OCI-LY7 (cell line): ENCODE measurements around the gene STK11IP. TPM values are rescaled to one million over a fixed set of nuclear protein-coding genes. Genes with fewer than 3 reads are reported as not detected.

ENCODE experiments used
- BruUV-seq: library from RNA; stranded (reverse); fragments of 400-500 nt; replicated peaks from 2 replicates; lab custom pipeline; 2021; lab: Mats Ljungman, UMichigan
- CTCF ChIA-PET: fragments of 300-600 bp; sonication (Branson Sonifier 250); formaldehyde crosslinking; loops from one replicate; lab custom pipeline; 2022; ENCODE audit warnings: antibody characterized with exemption; ENCODE audit not compliant: unreplicated experiment; lab: Charles Lee
- POLR2A ChIA-PET: fragments of 300-600 bp; sonication (Branson Sonifier 250); formaldehyde crosslinking; loops from one replicate; lab custom pipeline; 2022; ENCODE audit warnings: antibody characterized with exemption; lab: Charles Lee
- DNase-seq: peaks from one replicate; pipeline ENCODE4 v3.0.0-alpha.2; 2015; ENCODE audit warnings: low spot score
- H2AFZ ChIP-seq: fragments of 200-600 bp; sonication (generic), shearing (Covaris generic); 2 replicates; pipeline ENCODE4 v1.6.1; 2014; ENCODE audit warnings: mild to moderate bottlenecking, antibody characterized with exemption, low read length, moderate library complexity
- H3K27ac ChIP-seq: fragments of 200-600 bp; sonication (generic); 2 replicates; pipeline ENCODE4 v1.5.1; 2014; ENCODE audit warnings: mixed run types, low read depth, mild to moderate bottlenecking, moderate library complexity, low read length, inconsistent platforms; ENCODE audit not compliant: poor library complexity, severe bottlenecking
- H3K36me3 ChIP-seq: fragments of 200-600 bp; sonication (generic); 2 replicates; pipeline ENCODE4 v1.6.1; 2014; ENCODE audit warnings: mild to moderate bottlenecking, antibody characterized with exemption, low read length, moderate library complexity, mixed read lengths; ENCODE audit not compliant: insufficient read depth
- H3K4me1 ChIP-seq: fragments of 200-600 bp; sonication (generic); 2 replicates; pipeline ENCODE4 v1.5.1; 2014; ENCODE audit warnings: mild to moderate bottlenecking, low read length; ENCODE audit not compliant: insufficient read depth, poor library complexity, severe bottlenecking
- H3K4me2 ChIP-seq: fragments of 200-600 bp; sonication (generic); 2 replicates; pipeline ENCODE4 v1.6.1; 2014; ENCODE audit warnings: mild to moderate bottlenecking, low read length
- H3K4me3 ChIP-seq: fragments of 200-600 bp; sonication (generic); 2 replicates; pipeline ENCODE4 v1.5.1; 2014; ENCODE audit warnings: mild to moderate bottlenecking, low read depth, low read length; ENCODE audit not compliant: poor library complexity, severe bottlenecking
- H3K79me2 ChIP-seq: fragments of 200-600 bp; sonication (generic); 2 replicates; pipeline ENCODE4 v1.6.1; 2016; ENCODE audit warnings: low read depth, mild to moderate bottlenecking, low read length, moderate library complexity, mixed read lengths; ENCODE audit not compliant: insufficient read depth
- H3K9me2 ChIP-seq: fragments of 200-600 bp; sonication (generic); 2 replicates; pipeline ENCODE4 v1.6.1; 2016; ENCODE audit warnings: mild to moderate bottlenecking, low read length, mixed read lengths; ENCODE audit not compliant: insufficient read depth
- H3K9me3 ChIP-seq: fragments of 200-600 bp; sonication (generic); 2 replicates; pipeline ENCODE4 v1.6.1; 2014; ENCODE audit warnings: mild to moderate bottlenecking, mixed run types, low read length, mixed read lengths
- H4K20me1 ChIP-seq: fragments of 200-600 bp; sonication (generic); 2 replicates; pipeline ENCODE4 v1.6.1; 2014; ENCODE audit warnings: mild to moderate bottlenecking, antibody characterized with exemption, low read length, moderate library complexity, mixed read lengths; ENCODE audit not compliant: insufficient read depth
- EZH2phosphoT487 ChIP-seq: fragments of 200-600 bp; sonication (generic); IDR thresholded peaks from 2 replicates; pipeline ENCODE4 v1.6.1; 2018; ENCODE audit warnings: low read depth, borderline replicate concordance, mild to moderate bottlenecking, mixed run types, antibody characterized with exemption, low read length, moderate library complexity, mixed read lengths
- intact Hi-C: fragments of 100-400 bp; cut with micrococcal nuclease; formaldehyde crosslinking; loops from one replicate; pipeline ENCODE4 v1.10.0; 2022; ENCODE audit not compliant: unreplicated experiment
- total RNA-seq, 2 experiments: library from RNA; depleted of rRNA in 1 of 2; stranded (reverse); fragments of >200 nt in 1 of 2; shearing (Covaris generic) in 1 of 2; gene quantifications; 2 replicates each; pipeline ENCODE4 v1.2.3, GENCODE V29; 2014 to 2022
- TF ChIP-seq, protein P1 (sequence below): fragments of 200-600 bp; sonication (generic); conservative IDR thresholded peaks from 2 replicates; pipeline ENCODE4 v1.5.1; 2014; ENCODE audit warnings: mild to moderate bottlenecking, antibody characterized with exemption, low read length, moderate library complexity, mixed read lengths

Gene STK11IP
- total RNA-seq, 2 experiments from 2014 or later: 26.5 to 37.6 TPM

DNA sequence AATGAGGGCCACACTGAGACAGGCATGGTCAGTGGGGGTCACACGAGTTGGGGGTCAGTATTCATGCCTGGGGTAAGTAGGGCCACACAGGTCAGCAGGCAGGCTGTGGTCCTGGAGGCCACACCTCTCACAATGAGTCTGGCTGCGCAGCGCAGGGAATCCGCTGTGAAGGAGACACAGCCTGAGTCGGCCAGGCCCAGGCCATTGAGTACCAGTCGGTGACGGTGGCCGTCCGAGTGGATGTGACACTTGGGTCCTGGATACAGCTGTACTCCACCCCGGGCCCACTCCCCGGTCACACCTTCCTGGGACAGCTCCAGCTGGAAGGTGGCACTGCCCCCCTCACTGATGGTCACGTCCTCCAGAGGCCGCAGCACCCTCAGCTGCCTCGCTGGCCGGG is 43.3 kb upstream of the STK11IP start:
- Histone ChIP-seq H3K4me1 (peaks cover 7% of the 10 kb centered on the region), H3K9me2 (no peaks in the 10 kb centered on the region), H3K4me2 (no peak overlapping the region), H4K20me1 (no peaks in the 10 kb centered on the region), H3K79me2 (no peaks in the 10 kb centered on the region), H2AFZ (no peak overlapping the region), H3K9me3 (no peaks in the 10 kb centered on the region), H3K36me3 (no peaks in the 10 kb centered on the region), H3K27ac (no peak overlapping the region), H3K4me3 (no peak overlapping the region)
- intact Hi-C loops: no loop called here
- ChIA-PET POLR2A (no interaction called here), CTCF (no interaction called here)
- DNase-seq: no peak
- TF ChIP-seq EZH2phosphoT487: no peak
- TF ChIP-seq, protein P1, sequence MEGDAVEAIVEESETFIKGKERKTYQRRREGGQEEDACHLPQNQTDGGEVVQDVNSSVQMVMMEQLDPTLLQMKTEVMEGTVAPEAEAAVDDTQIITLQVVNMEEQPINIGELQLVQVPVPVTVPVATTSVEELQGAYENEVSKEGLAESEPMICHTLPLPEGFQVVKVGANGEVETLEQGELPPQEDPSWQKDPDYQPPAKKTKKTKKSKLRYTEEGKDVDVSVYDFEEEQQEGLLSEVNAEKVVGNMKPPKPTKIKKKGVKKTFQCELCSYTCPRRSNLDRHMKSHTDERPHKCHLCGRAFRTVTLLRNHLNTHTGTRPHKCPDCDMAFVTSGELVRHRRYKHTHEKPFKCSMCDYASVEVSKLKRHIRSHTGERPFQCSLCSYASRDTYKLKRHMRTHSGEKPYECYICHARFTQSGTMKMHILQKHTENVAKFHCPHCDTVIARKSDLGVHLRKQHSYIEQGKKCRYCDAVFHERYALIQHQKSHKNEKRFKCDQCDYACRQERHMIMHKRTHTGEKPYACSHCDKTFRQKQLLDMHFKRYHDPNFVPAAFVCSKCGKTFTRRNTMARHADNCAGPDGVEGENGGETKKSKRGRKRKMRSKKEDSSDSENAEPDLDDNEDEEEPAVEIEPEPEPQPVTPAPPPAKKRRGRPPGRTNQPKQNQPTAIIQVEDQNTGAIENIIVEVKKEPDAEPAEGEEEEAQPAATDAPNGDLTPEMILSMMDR: no peak
- BruUV-seq: no TSS peak

DNA sequence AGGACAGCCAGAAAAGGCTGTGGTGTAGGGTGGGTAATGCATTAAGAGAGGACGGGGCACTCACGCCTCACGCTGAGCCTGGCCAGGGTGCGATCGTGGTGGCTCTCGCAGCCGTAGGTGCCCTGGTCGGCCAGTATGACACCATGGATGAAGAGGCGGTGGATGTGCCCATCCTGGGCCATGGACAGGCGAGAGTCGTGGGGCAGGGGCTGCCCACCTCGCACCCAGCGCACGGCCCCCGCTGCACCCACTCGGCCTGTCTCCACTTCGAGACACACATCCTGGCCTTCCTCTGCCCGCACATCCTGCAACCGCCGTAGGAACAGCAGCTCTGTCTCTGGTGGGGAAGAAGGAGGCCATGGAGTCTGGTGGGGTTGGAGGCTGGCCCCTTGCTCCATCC is 41.7 kb upstream of the STK11IP start:
- no peak overlapping the region for H3K4me3 ChIP-seq
- H3K9me2 ChIP-seq: no peaks in the 10 kb centered on the region
- H3K27ac ChIP-seq: no peak overlapping the region
- H2AFZ ChIP-seq: no peak overlapping the region
- intact Hi-C loops: no loop called here
- ChIA-PET CTCF (no interaction called here), POLR2A (no interaction called here)
- no peak overlapping the region for H3K4me2 ChIP-seq
- no TSS peak for BruUV-seq
- H3K36me3 ChIP-seq: no peaks in the 10 kb centered on the region
- no peaks in the 10 kb centered on the region for H3K79me2 ChIP-seq
- peaks cover 7% of the 10 kb centered on the region for H3K4me1 ChIP-seq
- no peak for DNase-seq
- no peaks in the 10 kb centered on the region for H4K20me1 ChIP-seq
- TF ChIP-seq, protein P1: no peak
- TF ChIP-seq EZH2phosphoT487: no peak
- no peaks in the 10 kb centered on the region for H3K9me3 ChIP-seq

DNA sequence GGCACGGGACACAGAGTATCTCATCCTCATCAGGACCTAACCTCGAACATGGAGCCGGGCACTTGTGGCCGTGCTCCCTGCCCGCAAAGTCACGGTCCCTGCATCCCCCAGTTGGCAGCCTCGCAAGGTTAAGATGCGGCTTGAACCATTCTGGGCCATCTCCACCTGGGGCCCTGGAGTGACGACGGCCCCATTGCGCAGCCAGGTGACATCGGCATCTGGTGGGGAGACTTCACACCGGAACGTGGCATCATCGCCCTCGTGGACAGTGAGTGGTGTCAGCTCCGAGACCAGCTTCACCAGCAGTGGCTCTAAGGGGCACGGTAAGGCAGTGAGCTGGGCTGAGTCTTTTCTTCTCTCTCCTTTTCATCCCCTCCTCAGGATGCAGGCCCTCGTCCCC is 41.2 kb upstream of the STK11IP start:
- Histone ChIP-seq H3K9me3 (no peaks in the 10 kb centered on the region), H4K20me1 (no peaks in the 10 kb centered on the region), H3K9me2 (no peaks in the 10 kb centered on the region), H3K79me2 (no peaks in the 10 kb centered on the region), H3K4me2 (no peak overlapping the region), H3K36me3 (no peaks in the 10 kb centered on the region), H3K4me1 (peaks cover 7% of the 10 kb centered on the region), H3K27ac (no peak overlapping the region), H2AFZ (no peak overlapping the region), H3K4me3 (no peak overlapping the region)
- TF ChIP-seq, protein P1: no peak
- TF ChIP-seq EZH2phosphoT487: no peak
- CTCF ChIA-PET: no interaction called here
- no peak for DNase-seq
- POLR2A ChIA-PET: no interaction called here
- intact Hi-C loops: no loop called here
- no TSS peak for BruUV-seq
